GM19023 (cell line): ENCODE data around the gene ST7L.

Experiments used
- ATAC-seq: cut with Tn5 transposase; IDR thresholded peaks from one replicate; pipeline ENCODE4 v1.9.1; 2021; ENCODE audit warnings: mild to moderate bottlenecking, moderate library complexity; ENCODE audit not compliant: unreplicated experiment

ST7L gene

GRCh38 chr1:112548547-112548946, 70.4 kb downstream of the ST7L start:
- ATAC-seq: no peak

GRCh38 chr1:112546076-112546475, 72.9 kb downstream of the ST7L start:
- no peak for ATAC-seq

- no peak for ATAC-seq
Observed at GRCh38 chr1:112544751-112545150, 74.2 kb downstream of the ST7L start.

DNA sequence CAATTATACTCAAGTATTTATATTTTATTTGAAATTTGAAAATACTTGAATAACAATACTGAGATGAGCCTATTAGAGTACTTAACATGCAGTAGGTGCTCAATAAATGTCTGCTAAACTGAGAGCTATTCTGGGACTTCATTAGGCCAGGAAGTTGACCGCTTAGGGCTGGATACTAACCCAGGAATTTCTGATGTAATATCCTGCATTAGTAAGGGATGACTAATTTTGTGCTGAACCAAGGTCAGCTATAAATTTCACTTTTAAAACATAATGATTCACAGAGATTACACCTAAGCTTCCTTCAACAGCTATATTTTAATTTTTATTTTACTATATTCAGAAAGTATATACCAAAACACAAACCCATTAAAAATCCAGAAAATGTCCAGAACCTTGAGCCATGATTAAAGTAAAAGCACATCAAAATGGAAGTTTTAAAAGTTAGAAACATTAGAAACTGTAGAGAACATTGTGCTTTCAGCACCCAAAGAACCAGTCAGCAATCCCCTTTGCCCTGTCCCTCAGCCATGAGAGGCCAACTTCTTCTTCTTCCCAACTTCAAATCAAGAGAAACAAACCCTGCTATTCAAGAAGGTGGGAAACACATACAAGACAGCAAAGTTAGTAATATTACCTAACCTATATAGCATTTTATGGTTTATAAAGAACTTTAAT, 74.8 kb downstream of the ST7L start:
- ATAC-seq: no peak

DNA sequence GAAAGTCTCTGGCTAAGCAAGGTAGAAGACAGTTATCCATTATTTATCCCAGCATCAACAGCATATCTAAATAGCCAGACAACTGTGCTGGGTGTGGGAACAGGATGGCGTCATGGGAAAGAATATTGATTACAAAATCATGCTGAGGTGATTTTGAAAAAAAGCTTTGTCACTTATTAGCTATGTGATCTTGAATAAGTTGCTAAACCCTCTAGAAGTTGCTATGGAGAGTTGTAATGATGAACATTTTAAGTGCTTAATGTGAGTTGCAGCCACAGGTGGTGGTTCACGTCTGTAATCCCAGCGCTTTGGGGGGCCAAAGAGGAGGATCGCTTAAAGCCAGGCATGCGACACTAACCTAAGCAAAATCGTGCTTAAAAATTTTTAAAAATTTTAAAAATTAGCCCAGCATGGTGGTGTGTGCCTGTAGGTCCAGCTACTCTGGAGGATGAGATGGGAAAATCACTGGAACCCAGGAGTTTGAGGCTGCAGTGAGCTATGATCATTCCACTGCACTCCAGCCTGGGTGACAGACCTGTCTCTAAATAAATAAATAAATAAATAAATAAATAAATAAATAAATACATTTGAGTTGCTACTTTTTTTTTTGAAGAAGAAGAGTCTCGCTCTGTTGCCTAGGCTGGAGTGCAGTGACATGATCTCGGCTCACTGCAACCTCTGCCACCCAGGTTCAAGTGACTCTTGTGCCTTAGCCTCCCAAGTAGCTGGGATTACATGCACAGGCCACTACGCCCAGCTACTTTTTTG, 76.6 kb downstream of the ST7L start:
- no peak for ATAC-seq

- no peak for ATAC-seq
Observed at GRCh38 chr1:112541299-112541698, 77.6 kb downstream of the ST7L start.

DNA sequence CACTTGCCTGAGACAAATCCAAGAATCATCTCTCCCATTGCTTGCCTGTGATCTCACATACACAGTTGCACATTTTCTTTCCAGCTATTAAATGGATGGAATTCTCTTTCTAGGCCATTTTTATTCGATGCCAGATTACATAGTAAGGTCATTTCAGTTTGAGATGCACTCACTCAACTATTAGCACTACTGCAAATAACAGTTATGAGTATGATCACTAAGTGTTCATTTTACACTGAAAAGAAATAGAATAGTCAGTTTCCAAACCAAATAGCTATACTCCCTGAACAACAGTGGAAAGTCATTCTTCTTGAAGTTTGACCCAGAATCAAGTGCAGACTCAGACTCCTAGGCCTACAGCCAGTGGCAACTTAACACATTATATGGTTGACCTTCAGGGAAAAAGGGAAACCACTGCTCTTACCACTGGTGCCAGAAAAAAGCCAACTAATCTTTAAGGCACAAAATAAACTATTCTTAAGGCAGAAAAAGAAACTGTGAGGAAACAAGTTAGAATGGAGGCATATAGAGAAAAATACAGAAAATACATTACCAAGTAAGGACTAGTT, 78.6 kb downstream of the ST7L start:
- no peak for ATAC-seq

DNA sequence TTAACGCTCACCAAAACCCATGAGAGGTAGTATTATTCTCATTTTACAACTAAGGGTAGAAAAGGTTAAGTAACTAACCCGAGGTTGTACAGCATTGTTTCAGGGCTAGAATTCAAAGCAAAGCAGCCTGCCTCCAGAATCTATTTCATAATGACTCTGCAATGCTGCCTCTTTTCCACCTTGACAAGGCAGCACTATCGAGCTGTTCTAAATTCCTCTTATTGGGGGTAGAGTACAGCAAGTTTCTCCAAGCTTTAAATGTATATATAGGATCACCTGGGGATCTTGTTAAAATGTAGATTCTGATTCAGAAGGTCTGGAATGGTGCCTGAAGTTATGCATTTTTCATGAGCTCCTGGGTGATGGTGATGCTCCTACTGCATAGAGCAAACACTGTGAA, 80.1 kb downstream of the ST7L start:
- ATAC-seq: no peak

DNA sequence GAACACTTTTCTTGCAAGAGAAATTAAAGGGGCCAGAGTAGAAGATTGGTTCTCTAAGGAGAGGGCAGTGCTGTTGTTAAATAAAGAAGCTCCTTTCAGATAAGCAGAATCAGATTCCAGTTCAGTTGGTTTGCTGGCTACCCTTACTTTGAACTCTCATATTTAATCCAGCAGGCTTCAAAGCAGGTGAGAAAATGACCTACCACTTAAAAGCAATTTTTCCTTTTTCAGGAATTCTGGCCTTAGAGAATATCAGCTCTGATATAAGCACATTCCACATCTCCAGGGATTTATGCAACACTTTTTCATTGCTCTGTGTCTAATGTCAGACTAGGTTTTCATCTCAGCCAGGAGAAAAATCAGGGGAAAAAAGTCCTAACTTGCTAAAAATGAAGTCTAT, 81.5 kb downstream of the ST7L start:
- ATAC-seq: no peak

DNA sequence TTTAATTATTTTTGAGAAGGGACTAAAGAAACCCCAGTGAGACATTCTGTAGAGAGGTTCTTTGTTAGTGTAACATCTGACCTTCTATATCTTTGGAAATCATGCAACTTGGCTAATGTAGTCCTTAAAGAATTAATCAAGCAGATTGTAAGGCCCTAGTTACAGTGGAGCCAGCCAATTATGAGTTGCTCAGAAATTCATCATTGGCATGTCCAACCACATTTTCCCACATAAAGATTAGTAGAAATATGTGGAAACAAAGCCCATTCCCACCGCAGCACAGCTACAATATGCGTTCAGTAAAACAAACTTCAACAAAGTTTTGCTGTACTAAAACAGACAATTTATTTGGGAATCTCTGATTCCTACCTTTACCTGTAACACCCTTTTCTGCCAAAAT, 82.4 kb downstream of the ST7L start:
- ATAC-seq: no peak

GRCh38 chr1:112533029-112533428, 85.9 kb downstream of the ST7L start:
- no peak for ATAC-seq

- no peak for ATAC-seq
Observed at GRCh38 chr1:112532064-112532463, 86.9 kb downstream of the ST7L start.

DNA sequence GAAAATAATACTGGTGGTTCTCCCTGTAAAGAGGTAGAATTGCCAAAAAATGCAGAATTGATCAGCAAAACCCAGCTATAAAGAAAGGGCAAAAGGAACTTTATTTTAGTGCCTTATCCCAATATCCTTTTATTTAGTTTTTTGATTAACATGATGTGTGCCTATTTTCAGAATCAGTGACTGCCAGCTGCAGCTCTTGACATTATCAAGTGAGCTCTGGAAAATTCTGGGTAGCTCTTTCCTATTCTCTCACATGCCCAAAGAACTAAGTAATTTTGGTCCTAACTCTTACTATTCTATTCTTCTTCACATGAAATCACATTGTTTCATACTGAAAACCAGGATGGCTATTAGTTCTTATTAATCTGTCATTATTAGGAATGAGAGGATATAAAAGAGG, 88.1 kb downstream of the ST7L start:
- ATAC-seq: no peak

- no peak for ATAC-seq
Observed at GRCh38 chr1:112529301-112529700, 89.6 kb downstream of the ST7L start.

DNA sequence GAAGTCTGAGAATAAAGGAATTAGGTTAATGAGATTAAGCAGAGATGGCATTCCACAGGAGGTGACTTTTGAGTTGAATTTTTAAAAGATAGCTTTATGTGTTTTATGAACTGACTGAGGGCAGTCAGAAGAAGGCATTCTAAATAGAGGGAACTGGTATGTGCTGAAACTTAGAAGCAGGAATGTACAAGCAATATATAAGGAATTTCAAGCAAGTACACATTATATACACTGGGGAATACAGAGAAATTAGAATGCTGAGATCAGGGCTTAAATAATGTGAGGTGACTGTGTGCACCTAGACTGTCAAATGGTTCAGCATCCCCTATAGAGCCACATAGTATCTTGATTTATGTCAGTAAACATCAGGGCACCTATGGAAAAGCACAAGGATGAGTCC, 90.9 kb downstream of the ST7L start:
- no peak for ATAC-seq

DNA sequence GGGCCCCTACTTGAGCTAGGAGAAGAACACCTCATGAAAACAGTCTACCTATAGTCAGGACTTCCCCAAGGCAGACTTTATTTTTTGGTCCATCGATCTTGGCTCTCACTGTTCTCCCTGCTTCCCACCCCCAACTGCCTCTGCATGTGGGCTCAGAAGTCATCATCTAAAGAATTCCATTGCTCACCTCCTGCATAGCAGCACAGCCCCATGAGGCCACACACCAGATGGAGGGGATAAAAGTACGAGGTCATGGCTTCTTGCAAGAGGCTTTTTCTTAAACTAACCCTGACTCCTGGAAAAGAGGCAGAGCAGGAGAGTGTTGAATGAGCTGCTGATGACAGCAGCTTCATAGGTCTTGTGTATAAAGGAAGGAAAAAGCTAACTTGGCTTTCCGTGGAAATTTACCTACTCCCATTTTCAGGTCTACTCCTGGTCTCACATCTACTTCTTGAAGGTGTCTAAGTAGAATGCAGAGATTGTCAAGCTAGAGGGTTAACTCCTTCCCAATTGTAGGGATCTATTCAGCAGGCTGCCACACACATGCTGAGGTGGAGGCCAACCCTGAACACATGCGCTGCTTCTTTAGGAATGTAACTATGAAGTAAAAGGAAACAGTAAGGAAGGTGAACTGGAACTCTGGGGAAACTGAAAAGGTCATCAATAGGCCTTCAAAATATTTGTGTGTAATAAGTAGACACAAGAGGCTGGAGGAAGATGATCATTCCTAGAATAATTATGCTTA, 91.5 kb downstream of the ST7L start:
- no peak for ATAC-seq

- ATAC-seq: no peak
Observed at GRCh38 chr1:112524986-112525385, 94.0 kb downstream of the ST7L start.

DNA sequence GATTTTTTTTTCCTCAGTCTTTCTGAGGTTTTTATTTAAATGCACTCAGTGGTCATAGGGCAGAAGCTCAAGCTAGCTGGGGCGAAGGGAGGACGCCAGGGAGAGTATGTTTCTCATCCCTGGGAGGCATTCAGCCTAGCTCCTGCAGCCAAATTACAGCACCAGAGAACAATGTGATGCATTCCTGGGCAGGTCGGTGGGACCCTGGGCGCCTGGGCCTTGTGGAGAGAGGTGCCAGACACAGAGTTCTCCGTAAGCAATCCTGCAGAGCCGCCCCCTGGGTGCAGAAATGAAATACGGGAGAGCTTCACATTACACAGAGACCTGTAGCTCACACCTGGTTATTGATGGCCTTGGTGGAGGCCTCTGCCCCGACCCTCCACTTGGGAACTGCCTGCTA, 94.7 kb downstream of the ST7L start:
- ATAC-seq: no peak

DNA sequence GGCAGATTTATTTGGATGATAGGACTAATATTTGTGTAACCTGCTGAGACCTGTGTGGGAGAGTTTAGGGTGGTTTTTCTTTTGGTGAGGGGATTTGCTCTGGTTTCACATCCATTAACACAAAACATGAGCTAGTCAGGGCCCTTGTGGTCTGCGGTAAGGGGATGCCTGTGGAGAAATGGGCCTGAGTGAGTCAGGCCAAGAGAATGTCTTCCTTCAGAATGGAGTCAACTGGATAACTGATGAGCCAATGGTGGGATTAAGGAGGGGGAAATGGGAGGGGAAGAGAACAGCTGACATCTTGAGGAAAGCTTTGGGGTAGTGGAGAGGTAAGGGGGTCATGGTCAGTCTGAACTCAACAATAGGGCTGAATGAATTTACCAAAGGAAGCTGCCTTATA, 96.3 kb downstream of the ST7L start:
- no peak for ATAC-seq

DNA sequence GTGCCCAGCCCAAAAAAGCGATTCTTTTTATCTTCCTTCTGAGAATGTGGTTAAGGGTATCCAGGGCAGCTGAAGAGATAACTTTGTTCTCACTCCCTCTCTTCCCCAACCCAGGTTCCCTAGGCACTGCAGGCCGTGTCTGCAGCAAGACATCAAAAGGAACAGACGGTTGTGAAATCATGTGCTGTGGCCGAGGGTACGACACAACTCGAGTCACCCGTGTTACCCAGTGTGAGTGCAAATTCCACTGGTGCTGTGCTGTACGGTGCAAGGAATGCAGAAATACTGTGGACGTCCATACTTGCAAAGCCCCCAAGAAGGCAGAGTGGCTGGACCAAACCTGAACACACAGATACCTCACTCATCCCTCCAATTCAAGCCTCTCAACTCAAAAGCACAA, 98.8 kb downstream of the ST7L start:
- ATAC-seq: no peak

DNA sequence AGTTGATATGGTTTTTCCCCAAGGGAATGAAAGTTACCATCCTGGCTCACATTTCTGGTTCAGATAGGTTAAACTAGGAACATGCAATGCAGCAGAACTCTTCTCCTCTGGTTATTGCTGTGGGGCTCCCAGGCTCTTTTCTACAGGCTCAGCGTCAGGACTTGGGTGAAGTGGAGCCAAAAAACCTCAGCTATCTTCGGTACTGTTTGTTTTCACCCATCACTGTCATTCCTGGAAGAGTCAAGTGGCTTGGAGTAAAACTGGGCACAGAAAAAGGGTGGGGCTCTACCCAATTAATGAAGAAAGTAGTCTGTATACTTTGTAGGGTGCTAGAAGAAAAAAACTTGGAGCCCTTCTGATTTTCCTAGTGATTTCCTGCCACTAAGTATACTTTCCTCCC, 100.8 kb downstream of the ST7L start:
- ATAC-seq: no peak

DNA sequence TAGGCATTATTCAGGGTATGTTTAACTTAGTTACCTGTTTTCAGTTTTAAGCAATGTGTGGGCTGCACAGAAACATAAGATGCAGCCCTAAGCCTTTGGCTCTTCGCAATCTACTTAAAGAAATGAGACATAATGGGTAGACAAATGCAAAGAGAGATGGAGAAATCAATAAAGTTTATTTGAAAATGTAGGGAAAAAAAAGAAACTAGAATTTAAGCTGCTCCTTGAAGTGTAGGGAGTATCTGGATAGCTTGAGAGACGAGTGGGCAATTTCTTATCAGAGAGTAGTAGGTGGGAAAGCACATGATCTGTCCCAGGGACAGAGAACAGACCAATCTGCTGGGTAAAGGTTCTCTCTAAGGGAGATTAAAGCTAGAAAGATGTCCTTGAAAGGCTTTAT, 101.3 kb downstream of the ST7L start:
- no peak for ATAC-seq
